Measurements from ENCODE around the gene RNF5. TPM values are rescaled to one million over a fixed set of nuclear protein-coding genes. Genes with fewer than 3 reads are reported as not detected.

The RNF5 gene
- total RNA-seq, 2 donors from 2014 or later, result 45.0 to 49.2 TPM

DNA sequence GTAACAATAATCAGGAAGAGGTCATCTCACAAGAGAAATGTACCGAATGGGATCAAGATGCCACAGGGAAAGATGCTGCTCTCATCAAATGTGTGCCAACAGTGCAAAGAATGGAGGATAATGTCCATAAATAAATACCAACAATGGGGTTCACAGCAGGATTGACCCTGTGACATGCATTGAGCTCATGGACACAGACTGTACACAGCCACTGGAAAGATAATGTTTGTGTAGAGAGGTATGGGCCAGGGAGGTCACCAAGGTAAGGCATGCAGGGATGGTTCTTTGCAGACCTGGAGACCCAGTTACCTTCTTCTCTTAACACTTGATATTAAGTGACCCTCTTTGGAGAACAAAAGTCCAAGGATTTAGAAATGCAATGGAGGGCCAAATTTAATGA lies 3.8 kb upstream of the RNF5 start:
- DNase-seq (no peak), ATAC-seq (replicated peaks in 1 of 2) (no peak)
- H3K36me3 Mint-ChIP-seq (ENCODE audit: insufficient read depth in 2 of 2), result peaks cover 6 to 9% of the 10 kb centered on the region in 2 donors
- peak overlapping the region; percentile 23 to 63 for H3K4me3 Mint-ChIP-seq
- peak overlapping the region; percentile 31 for H3K27ac Mint-ChIP-seq
- peaks cover 66% of the 10 kb centered on the region for H3K4me1 Mint-ChIP-seq (ENCODE audit: low read depth)
- no peaks in the 10 kb centered on the region for H3K27me3 Mint-ChIP-seq (ENCODE audit: low read depth)
- no peaks in the 10 kb centered on the region for H3K9me3 Mint-ChIP-seq

DNA sequence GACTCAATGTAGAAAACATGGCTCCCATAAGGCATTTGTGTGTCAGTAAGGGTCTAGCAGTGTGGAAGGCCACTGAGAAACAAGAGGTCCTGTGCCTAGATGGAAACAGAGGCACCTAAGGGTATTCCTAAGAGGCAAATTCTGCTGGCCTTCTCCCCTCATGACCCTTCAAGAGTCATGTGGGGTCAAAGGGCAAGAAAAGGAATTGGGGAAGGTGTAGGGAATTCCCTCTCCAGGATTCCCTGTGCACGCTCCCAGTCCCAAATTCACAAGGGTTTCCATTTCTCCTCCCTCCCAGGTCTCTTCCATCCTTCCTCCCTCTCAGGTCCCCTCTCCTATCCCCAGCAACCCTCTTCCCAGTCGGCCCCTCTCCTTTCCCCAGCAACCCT lies 2.9 kb upstream of the RNF5 start:
- peak overlapping the region; percentile 93 to 98 for H3K4me3 Mint-ChIP-seq
- no peak for ATAC-seq (replicated peaks in 1 of 2)

DNA sequence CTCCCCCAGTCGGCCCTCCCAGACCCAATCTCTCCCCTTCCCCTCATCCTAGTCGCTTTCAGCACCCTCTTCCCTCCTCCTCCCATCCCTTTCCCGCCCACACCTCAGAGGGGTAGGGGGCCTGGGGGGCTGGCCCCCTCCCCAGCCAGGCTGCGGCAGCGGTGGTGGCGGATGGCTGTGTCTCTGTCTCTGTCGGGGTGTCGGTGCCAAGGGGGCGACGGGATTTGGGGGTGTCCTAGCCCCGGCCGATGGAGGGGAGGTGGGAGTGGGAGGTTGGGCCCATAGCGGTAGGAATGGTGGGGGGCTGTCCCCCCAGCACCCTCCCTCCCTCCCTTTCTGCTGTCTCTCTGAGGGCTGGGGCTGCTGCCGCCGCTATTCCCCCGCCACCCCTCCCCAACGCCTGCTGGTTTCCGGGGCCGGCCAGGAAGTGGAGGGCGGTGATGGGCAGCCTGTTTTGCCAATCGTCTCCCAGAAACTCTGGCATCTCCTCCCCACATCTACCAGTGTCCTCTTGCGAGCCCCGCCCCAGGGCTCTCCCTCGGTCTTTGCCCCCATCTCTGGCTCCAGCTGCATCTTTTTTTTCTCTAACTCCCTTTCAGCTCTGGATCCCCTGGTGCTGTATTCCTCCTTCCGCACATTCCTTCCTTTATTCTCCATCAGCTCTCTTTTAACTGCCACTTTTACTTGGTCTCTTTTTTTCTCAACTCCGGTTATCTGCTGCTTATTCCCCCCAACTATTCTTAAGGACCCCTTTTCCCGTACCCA lies 2.3 kb upstream of the RNF5 start, which contains the start of gene AGPAT1:
Gene AGPAT1 (minus strand): TSS at position 374 of the 765 bp plus-strand sequence. CDS start 4,588 bp downstream, outside the sequence.
- H3K36me3 Mint-ChIP-seq (ENCODE audit: insufficient read depth in 2 of 2), result peaks cover 10 to 11% of the 10 kb centered on the region in 2 donors
- peak within 1 kb of the TSS; percentile 93 to 98 for H3K4me3 Mint-ChIP-seq
- ATAC-seq (replicated peaks in 1 of 2) (peak; percentile 57 to 62), DNase-seq (peak; percentile 97 to 99)
- peaks cover 81% of the 10 kb centered on the region for H3K4me1 Mint-ChIP-seq (ENCODE audit: low read depth)
- H3K27me3 Mint-ChIP-seq (ENCODE audit: low read depth), result no peaks in the 10 kb centered on the region
- peak within 1 kb of the TSS; percentile 91 for H3K27ac Mint-ChIP-seq
- H3K9me3 Mint-ChIP-seq, result no peaks in the 10 kb centered on the region

More for the DNA sequence above, 2.9 kb upstream of the RNF5 start:
- peak overlapping the region; percentile 89 for H3K27ac Mint-ChIP-seq
- no peak for DNase-seq
- H3K9me3 Mint-ChIP-seq, result no peaks in the 10 kb centered on the region
- no peaks in the 10 kb centered on the region for H3K27me3 Mint-ChIP-seq (ENCODE audit: low read depth)
- H3K4me1 Mint-ChIP-seq (ENCODE audit: low read depth), result peaks cover 75% of the 10 kb centered on the region
- H3K36me3 Mint-ChIP-seq (ENCODE audit: insufficient read depth in 2 of 2), result peaks cover 6 to 10% of the 10 kb centered on the region in 2 donors

DNA sequence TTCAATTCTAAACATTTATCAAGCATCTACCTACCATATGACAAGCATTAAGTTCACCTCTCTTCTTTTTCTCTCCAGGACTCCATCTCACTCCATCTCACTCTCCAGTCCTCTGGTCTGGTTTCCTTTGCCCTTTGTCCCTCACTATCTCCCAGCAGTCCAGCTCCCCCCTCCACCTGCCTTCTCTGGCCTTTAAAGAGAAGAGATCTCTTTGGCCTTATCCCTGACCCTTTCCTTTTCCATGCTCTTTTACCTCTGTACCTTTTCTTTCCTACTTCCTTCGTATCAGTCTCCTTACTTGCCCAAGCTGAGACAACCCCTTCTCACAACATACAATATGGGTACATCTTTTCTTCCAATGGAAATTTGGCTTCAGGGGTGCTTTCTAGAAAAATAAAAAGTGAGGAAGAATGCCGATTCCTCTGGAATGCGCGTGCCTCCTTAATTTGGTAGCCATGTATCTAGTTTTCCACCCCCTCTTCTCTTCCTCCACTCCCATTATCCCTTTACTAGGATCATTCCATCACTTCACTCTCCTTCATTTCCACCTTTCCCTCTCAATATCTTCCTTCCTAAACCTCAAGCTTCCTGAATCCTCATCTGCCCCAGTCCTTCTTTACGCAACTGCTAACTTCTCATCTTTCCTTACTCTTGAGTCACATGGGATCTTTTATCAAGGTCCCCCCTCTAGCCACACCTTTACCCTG lies 1.6 kb upstream of the RNF5 start:
- Mint-ChIP-seq H3K36me3 (ENCODE audit: insufficient read depth in 2 of 2) (peaks cover 13% of the 10 kb centered on the region in 2 donors), H3K4me3 (peak overlapping the region; percentile 93 to 98), H3K9me3 (no peaks in the 10 kb centered on the region), H3K27me3 (ENCODE audit: low read depth) (no peaks in the 10 kb centered on the region), H3K27ac (peak overlapping the region; percentile 91), H3K4me1 (ENCODE audit: low read depth) (peaks cover 84% of the 10 kb centered on the region)
- ATAC-seq (replicated peaks in 1 of 2) (no peak), DNase-seq (no peak)

DNA sequence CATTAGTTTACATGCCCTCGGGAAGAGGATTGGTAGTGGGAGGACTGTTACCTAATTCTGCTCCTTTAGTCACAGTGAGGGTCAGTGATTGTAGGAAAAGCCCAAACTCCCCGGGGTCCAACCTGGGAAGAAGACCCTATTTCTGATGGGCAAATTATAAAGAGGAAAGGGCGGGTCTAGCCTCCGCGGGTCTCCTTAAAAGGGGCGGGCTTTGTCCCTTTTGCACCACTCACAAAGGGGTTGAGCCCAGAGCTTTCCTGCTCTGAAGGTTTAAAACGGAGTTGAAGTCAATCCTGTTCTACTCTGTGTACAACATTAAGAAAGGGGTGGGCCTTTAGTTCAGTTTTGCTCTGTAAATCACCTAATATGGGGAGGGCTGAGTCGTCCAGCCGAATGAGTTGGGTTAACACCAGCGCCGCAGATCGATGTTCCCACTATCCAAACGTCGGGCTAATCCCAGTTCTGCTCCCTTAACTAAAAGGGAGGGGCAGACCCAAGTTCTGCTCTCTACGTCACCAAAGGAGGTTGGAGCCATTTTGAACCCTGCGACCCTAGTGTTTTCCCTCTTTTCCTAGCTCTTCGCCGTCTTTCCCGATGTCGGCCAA lies 920 bp upstream of the RNF5 start:
- H3K4me1 Mint-ChIP-seq (ENCODE audit: low read depth), result peaks cover 85% of the 10 kb centered on the region
- peaks cover 13% of the 10 kb centered on the region in 2 donors for H3K36me3 Mint-ChIP-seq (ENCODE audit: insufficient read depth in 2 of 2)
- no peaks in the 10 kb centered on the region for H3K27me3 Mint-ChIP-seq (ENCODE audit: low read depth)
- DNase-seq (peak; percentile 48 to 54), ATAC-seq (replicated peaks in 1 of 2) (no peak)
- H3K9me3 Mint-ChIP-seq, result no peaks in the 10 kb centered on the region
- H3K27ac Mint-ChIP-seq, result peak overlapping the region; percentile 91
- peak overlapping the region; percentile 93 to 98 for H3K4me3 Mint-ChIP-seq

DNA sequence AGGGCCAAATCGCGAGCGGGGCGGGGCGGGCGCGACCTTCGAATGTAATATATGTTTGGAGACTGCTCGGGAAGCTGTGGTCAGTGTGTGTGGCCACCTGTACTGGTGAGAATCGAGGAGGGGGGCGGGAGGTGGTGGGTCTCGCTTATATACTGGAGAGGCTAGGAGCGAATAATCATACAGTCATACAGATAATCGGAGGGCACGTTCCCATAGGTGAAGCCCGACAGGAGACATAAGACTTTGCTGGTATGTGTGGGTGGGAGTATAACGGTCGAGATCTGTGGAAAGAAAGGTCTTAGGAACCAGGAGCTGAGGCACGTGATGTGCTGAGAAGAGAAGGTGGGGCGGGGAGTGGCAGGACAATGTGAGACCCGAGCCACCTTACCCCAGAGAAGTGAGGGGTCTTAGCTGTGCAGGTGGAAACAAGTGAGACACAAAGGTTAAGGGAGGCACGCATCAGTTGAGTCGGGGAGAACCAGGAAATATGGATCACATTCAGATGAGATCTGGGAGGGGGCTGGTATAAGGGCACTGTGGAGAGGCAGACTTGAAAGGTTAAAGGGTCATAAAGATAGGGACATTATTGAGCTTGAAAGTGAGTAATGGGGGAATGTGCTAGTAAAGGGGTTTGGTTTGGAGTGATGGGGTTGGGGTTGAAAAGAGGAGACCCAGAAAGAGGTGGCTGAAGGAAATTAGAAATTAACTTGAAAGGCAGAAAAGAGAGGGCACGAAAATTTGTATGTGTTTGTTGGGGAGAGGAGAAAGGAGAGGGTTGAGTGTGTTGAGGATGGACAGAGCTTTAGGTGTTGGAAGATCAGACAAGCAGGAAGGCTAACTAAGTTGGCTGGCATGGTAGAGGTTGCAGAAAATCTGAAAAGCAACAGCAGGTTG lies 589 bp downstream of the RNF5 start:
- Mint-ChIP-seq H3K4me3 (peak overlapping the region; percentile 93 to 98), H3K36me3 (ENCODE audit: insufficient read depth in 2 of 2) (peaks cover 13% of the 10 kb centered on the region in 2 donors), H3K9me3 (no peaks in the 10 kb centered on the region), H3K4me1 (ENCODE audit: low read depth) (peaks cover 73% of the 10 kb centered on the region), H3K27ac (peak overlapping the region; percentile 91), H3K27me3 (ENCODE audit: low read depth) (no peaks in the 10 kb centered on the region)
- DNase-seq (no peak), ATAC-seq (replicated peaks in 1 of 2) (no peak)

DNA sequence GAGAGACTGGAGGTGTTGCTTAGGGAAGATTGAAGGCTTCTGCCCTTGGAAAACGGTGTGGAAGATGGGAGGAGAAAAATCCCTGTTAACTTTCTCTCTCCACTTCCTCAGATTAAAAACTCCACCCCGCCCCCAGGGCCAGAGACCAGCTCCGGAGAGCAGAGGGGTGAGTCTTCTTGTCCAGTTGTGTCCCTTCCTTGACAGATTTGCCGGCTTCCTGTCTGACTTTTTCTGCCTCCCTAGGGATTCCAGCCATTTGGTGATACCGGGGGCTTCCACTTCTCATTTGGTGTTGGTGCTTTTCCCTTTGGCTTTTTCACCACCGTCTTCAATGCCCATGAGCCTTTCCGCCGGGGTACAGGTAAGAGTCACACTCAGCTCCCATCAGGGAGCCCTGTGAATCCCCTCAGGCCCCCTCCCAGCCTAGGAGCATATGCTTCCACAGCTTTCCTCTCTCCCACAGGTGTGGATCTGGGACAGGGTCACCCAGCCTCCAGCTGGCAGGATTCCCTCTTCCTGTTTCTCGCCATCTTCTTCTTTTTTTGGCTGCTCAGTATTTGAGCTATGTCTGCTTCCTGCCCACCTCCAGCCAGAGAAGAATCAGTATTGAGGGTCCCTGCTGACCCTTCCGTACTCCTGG lies 1.7 kb downstream of the RNF5 start:
- no peak for DNase-seq
- Mint-ChIP-seq H3K27ac (peak overlapping the region; percentile 10), H3K27me3 (ENCODE audit: low read depth) (no peaks in the 10 kb centered on the region), H3K4me1 (ENCODE audit: low read depth) (peaks cover 62% of the 10 kb centered on the region), H3K4me3 (peak overlapping the region; percentile 93 to 98), H3K9me3 (no peaks in the 10 kb centered on the region), H3K36me3 (ENCODE audit: insufficient read depth in 2 of 2) (peaks cover 11 to 13% of the 10 kb centered on the region in 2 donors)
- ATAC-seq (replicated peaks in 1 of 2), result no peak

DNA sequence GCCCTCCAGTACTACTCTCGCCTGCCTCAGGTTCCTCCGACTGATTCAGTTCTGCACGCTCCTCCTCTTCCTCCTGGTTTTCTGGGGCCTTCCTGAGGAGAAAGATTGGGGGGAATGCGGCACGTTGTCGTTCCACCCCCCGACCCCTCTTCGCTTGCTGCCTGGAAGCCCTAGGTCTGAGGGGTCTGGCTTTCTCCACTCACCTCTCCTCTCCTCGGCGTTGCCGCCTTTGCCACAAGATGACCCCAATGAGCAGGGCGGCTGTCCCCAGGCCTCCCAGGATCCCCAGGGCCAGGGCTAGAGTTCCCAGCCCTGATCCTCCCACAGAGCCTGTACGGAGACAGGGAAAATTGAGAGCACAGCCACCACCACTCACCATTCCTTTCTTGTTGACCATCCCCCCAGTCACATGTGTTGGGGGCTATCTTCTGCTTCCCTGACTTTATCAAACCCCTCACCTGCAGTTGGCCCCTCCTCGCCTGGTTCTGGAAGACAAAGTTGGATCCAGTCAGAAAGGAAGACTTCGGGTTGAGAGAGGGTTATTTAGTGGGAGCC lies 3.0 kb downstream of the RNF5 start:
- no peak for ATAC-seq (replicated peaks in 1 of 2)
- Mint-ChIP-seq H3K4me3 (no peak overlapping the region), H3K9me3 (no peaks in the 10 kb centered on the region), H3K4me1 (ENCODE audit: low read depth) (peaks cover 63% of the 10 kb centered on the region), H3K27me3 (ENCODE audit: low read depth) (no peaks in the 10 kb centered on the region), H3K36me3 (ENCODE audit: insufficient read depth in 2 of 2) (peaks cover 11 to 18% of the 10 kb centered on the region in 2 donors), H3K27ac (peak overlapping the region; percentile 38)
- DNase-seq, result no peak

DNA sequence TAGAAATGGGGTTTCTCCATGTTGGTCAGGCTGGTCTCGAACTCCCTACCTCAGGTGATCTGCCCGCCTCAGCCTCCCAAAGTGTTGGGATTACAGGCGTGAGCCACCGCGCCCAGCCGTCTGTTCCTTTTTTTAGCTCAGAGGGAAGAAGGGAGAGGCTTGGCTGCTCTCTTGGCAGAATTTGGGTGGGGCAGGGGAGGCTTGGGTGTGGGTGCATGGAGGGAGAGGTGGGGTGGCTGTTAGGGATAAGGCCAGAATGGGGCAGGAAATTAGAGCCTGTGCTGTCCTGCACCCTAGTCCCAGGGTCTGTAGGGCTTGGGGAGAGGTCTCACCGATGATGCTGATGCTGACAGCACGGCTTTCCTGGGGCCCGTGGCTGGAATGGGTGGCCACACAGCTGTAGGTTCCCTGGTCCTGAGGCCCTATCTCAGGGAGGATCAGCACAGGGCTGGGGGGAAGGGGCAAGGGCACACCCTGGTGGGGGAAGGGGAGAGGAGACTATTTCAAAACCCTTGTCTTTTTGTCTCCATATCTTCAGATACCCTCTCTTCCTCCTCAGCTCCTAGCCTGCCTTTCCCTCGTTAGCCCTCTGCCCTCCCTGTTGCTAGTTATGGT lies 3.8 kb downstream of the RNF5 start:
- peaks cover 63% of the 10 kb centered on the region for H3K4me1 Mint-ChIP-seq (ENCODE audit: low read depth)
- DNase-seq (no peak), ATAC-seq (replicated peaks in 1 of 2) (no peak)
- H3K27me3 Mint-ChIP-seq (ENCODE audit: low read depth), result no peaks in the 10 kb centered on the region
- H3K36me3 Mint-ChIP-seq (ENCODE audit: insufficient read depth in 2 of 2), result peaks cover 15 to 23% of the 10 kb centered on the region in 2 donors
- no peaks in the 10 kb centered on the region for H3K9me3 Mint-ChIP-seq
- no peak overlapping the region for H3K4me3 Mint-ChIP-seq
- H3K27ac Mint-ChIP-seq, result no peak overlapping the region

DNA sequence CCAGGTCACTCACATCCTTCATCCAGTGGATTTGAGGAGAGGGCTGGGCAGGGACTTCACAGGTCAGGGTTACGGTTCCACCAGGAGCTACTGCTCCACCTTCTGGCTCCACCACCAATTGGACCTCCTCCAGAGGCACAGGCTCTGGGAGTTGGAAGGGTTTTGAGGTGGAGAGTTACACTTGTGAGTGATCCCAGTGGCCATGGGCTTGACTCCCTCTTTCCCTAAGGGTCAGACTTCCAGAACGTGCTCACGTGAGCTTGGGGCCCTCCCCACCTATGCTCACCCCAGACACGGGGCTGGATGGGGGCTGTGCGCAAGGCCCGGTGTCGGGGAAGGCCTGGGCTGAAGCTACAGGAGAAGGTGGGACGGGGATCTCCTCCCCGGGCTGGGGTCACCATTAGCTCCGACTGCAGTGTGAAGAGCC lies 4.4 kb downstream of the RNF5 start:
- peaks cover 19 to 26% of the 10 kb centered on the region in 2 donors for H3K36me3 Mint-ChIP-seq (ENCODE audit: insufficient read depth in 2 of 2)
- no peak for DNase-seq
- peaks cover 63% of the 10 kb centered on the region for H3K4me1 Mint-ChIP-seq (ENCODE audit: low read depth)
- H3K4me3 Mint-ChIP-seq, result no peak overlapping the region
- no peak for ATAC-seq (replicated peaks in 1 of 2)
- H3K9me3 Mint-ChIP-seq, result no peaks in the 10 kb centered on the region
- peak overlapping the region; percentile 14 for H3K27ac Mint-ChIP-seq
- no peaks in the 10 kb centered on the region for H3K27me3 Mint-ChIP-seq (ENCODE audit: low read depth)

DNA sequence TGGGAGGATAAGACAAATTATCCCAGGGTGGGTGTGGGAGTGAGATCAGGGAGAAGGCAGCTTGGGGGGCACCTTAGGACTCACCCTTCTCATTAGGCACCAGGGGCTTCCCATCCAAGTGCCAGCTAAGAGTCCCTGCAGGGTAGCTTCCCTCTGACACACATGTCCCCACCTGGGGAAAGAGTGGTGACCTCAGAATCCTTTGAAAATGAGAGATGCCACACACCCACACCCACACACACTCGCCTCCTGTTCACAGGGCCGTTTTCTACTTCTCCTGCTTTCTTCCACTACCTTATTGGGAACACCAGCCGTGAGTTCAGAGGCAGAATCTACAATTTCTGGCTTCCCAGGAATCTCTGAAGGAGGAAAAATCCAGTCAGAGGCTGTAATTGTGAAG lies 4.8 kb downstream of the RNF5 start:
- ATAC-seq (replicated peaks in 1 of 2), result no peak
- no peaks in the 10 kb centered on the region for H3K27me3 Mint-ChIP-seq (ENCODE audit: low read depth)
- H3K36me3 Mint-ChIP-seq (ENCODE audit: insufficient read depth in 2 of 2), result peaks cover 21 to 26% of the 10 kb centered on the region in 2 donors
- H3K27ac Mint-ChIP-seq, result peak overlapping the region; percentile 45
- H3K4me1 Mint-ChIP-seq (ENCODE audit: low read depth), result peaks cover 65% of the 10 kb centered on the region
- H3K4me3 Mint-ChIP-seq, result no peak overlapping the region
- H3K9me3 Mint-ChIP-seq, result no peaks in the 10 kb centered on the region
- no peak for DNase-seq

All from activated T-cell treated with anti-CD3 and anti-CD28 coated beads, Interleukin-2, amount 50 U/mL, for 72 hours (primary cell).